ENCODE results near the gene ARID1A. TPM values are rescaled to one million over a fixed set of nuclear protein-coding genes. Genes with fewer than 3 reads are reported as not detected.

ARID1A gene
- total RNA-seq, 1 donor from 2014 or later, result 43.1 TPM

- peak overlapping the region; percentile 93 for H3K27ac ChIP-seq
- peaks cover 55% of the 10 kb centered on the region for H3F3A ChIP-seq (ENCODE audit: low read depth)
- peaks cover 41% of the 10 kb centered on the region for H3K4me1 Mint-ChIP-seq
- H3K27ac Mint-ChIP-seq, result peak overlapping the region; percentile 99
- H3K9me3 ChIP-seq (ENCODE audit: low read depth), result no peaks in the 10 kb centered on the region
- H3K36me3 ChIP-seq, result no peaks in the 10 kb centered on the region
- H3K4me3 Mint-ChIP-seq, result peak overlapping the region; percentile 90
- H3K4me1 ChIP-seq, result peaks cover 20% of the 10 kb centered on the region
- peak overlapping the region; percentile 56 for H3K4me3 ChIP-seq
- H2AFZ ChIP-seq (replicated peaks), result peak overlapping the region; percentile 89
- no peak overlapping the region for H3K9ac ChIP-seq
- peaks cover 2% of the 10 kb centered on the region for H3K36me3 Mint-ChIP-seq
- H3K27me3 ChIP-seq, result no peaks in the 10 kb centered on the region
- peak overlapping the region; percentile 87 for H3K4me2 ChIP-seq
- H3K27me3 Mint-ChIP-seq (ENCODE audit: insufficient read depth, low read depth), result peaks cover 4% of the 10 kb centered on the region
- peak; percentile 41 for TF ChIP-seq EZH2phosphoT487 (IDR thresholded peaks at IDR 0.05)
- TF ChIP-seq CTCF (IDR thresholded peaks at IDR 0.05), result no peak
- TF ChIP-seq EZH2 (IDR thresholded peaks at IDR 0.05), result peak; percentile 50
- peak; percentile 98 for DNase-seq (ENCODE audit: low spot score)
- no peaks in the 10 kb centered on the region for H3K9me3 Mint-ChIP-seq
- peaks cover 40% of the 10 kb centered on the region for H3K79me2 ChIP-seq (ENCODE audit: low read depth)
- peaks cover 6% of the 10 kb centered on the region for H4K20me1 ChIP-seq (ENCODE audit: low read depth)
Observed at GRCh38 chr1:26692793-26693490, 2.9 kb upstream of the ARID1A start.

GRCh38 chr1:26693599-26694572 lies 1.9 kb upstream of the ARID1A start:
- peaks cover 55% of the 10 kb centered on the region for H3F3A ChIP-seq (ENCODE audit: low read depth)
- H3K4me1 ChIP-seq, result peaks cover 20% of the 10 kb centered on the region
- H3K9me3 ChIP-seq (ENCODE audit: low read depth), result no peaks in the 10 kb centered on the region
- peak; percentile 60 for DNase-seq (ENCODE audit: low spot score)
- H2AFZ ChIP-seq (replicated peaks), result no peak overlapping the region
- Mint-ChIP-seq H3K27ac (peak overlapping the region; percentile 99), H3K27me3 (ENCODE audit: insufficient read depth, low read depth) (peaks cover 2% of the 10 kb centered on the region), H3K36me3 (peaks cover 2% of the 10 kb centered on the region), H3K4me1 (peaks cover 41% of the 10 kb centered on the region), H3K9me3 (no peaks in the 10 kb centered on the region), H3K4me3 (peak overlapping the region; percentile 90)
- H3K36me3 ChIP-seq, result no peaks in the 10 kb centered on the region
- H3K4me3 ChIP-seq, result peak overlapping the region; percentile 90
- peaks cover 49% of the 10 kb centered on the region for H3K79me2 ChIP-seq (ENCODE audit: low read depth)
- H3K9ac ChIP-seq, result no peak overlapping the region
- peak overlapping the region; percentile 87 for H3K4me2 ChIP-seq
- TF ChIP-seq EZH2phosphoT487 (IDR thresholded peaks at IDR 0.05), result no peak
- no peak for TF ChIP-seq CTCF (IDR thresholded peaks at IDR 0.05)
- no peak for TF ChIP-seq EZH2 (IDR thresholded peaks at IDR 0.05)
- peaks cover 16% of the 10 kb centered on the region for H4K20me1 ChIP-seq (ENCODE audit: low read depth)
- H3K27ac ChIP-seq, result peak overlapping the region; percentile 94
- H3K27me3 ChIP-seq, result no peaks in the 10 kb centered on the region

- Histone ChIP-seq H3K9me3 (ENCODE audit: low read depth) (no peaks in the 10 kb centered on the region), H3K4me3 (peak overlapping the region; percentile 90), H3K79me2 (ENCODE audit: low read depth) (peaks cover 58% of the 10 kb centered on the region), H3K27ac (peak overlapping the region; percentile 94), H3K4me2 (peak overlapping the region; percentile 87), H3K36me3 (no peaks in the 10 kb centered on the region), H3F3A (ENCODE audit: low read depth) (peaks cover 54% of the 10 kb centered on the region), H3K9ac (no peak overlapping the region), H2AFZ (replicated peaks) (no peak overlapping the region), H4K20me1 (ENCODE audit: low read depth) (peaks cover 25% of the 10 kb centered on the region), H3K27me3 (no peaks in the 10 kb centered on the region), H3K4me1 (peaks cover 29% of the 10 kb centered on the region)
- Mint-ChIP-seq H3K27me3 (ENCODE audit: insufficient read depth, low read depth) (peaks cover 2% of the 10 kb centered on the region), H3K9me3 (no peaks in the 10 kb centered on the region), H3K27ac (peak overlapping the region; percentile 99), H3K4me1 (peaks cover 41% of the 10 kb centered on the region), H3K4me3 (peak overlapping the region; percentile 90), H3K36me3 (no peaks in the 10 kb centered on the region)
- TF ChIP-seq EZH2 (IDR thresholded peaks at IDR 0.05), result no peak
- no peak for TF ChIP-seq CTCF (IDR thresholded peaks at IDR 0.05)
- TF ChIP-seq EZH2phosphoT487 (IDR thresholded peaks at IDR 0.05), result no peak
- DNase-seq (ENCODE audit: low spot score), result peak; percentile 30
Observed at GRCh38 chr1:26694638-26695355, 1.0 kb upstream of the ARID1A start.

Measured in neural progenitor cell (in vitro differentiated cells).